DOHH2 (cell line): Measurements from ENCODE around the gene RIT2.

ENCODE experiments used
- H3F3A ChIP-seq: fragments of 200-600 bp; sonication (generic), shearing (Covaris generic); 2 replicates; pipeline ENCODE4 v1.6.0; 2016; ENCODE audit warnings: antibody characterized with exemption, mild to moderate bottlenecking; ENCODE audit not compliant: control insufficient read depth, insufficient read depth
- H3K27ac ChIP-seq: fragments of 200-600 bp; sonication (generic); 2 replicates; pipeline ENCODE4 v1.5.1; 2014; ENCODE audit warnings: low read depth, mild to moderate bottlenecking, low read length, moderate library complexity
- H3K27me3 ChIP-seq: fragments of 200-600 bp; sonication (generic); 2 replicates; pipeline ENCODE4 v1.6.1; 2014; ENCODE audit warnings: mild to moderate bottlenecking, low read length, mixed read lengths; ENCODE audit not compliant: control insufficient read depth
- H3K36me3 ChIP-seq: fragments of 200-600 bp; sonication (generic); 2 replicates; pipeline ENCODE4 v1.6.1; 2014; ENCODE audit warnings: mild to moderate bottlenecking, low read length, moderate library complexity, mixed read lengths; ENCODE audit not compliant: control insufficient read depth
- H3K4me1 ChIP-seq: fragments of 200-600 bp; sonication (generic); 2 replicates; pipeline ENCODE4 v1.6.1; 2014; ENCODE audit warnings: mild to moderate bottlenecking, low read length, mixed read lengths; ENCODE audit not compliant: control insufficient read depth
- H3K4me2 ChIP-seq: fragments of 200-600 bp; sonication (generic); 2 replicates; pipeline ENCODE4 v1.6.0; 2014; ENCODE audit warnings: mild to moderate bottlenecking, low read length, moderate library complexity
- H3K4me3 ChIP-seq: fragments of 200-600 bp; sonication (generic); 2 replicates; pipeline ENCODE4 v1.5.1; 2014; ENCODE audit warnings: mild to moderate bottlenecking, low read length, mixed read lengths
- H3K79me2 ChIP-seq: fragments of 200-600 bp; sonication (generic); 2 replicates; pipeline ENCODE4 v1.6.1; 2014; ENCODE audit warnings: mild to moderate bottlenecking, low read length, mixed read lengths; ENCODE audit not compliant: control insufficient read depth
- H3K9me2 ChIP-seq: fragments of 200-600 bp; sonication (generic); replicated peaks from 2 replicates; pipeline ENCODE4 v1.6.1; 2014; ENCODE audit warnings: mild to moderate bottlenecking, low read length, mixed read lengths; ENCODE audit not compliant: control insufficient read depth
- H3K9me3 ChIP-seq: fragments of 200-600 bp; sonication (generic); 2 replicates; pipeline ENCODE4 v1.6.1; 2014; ENCODE audit warnings: antibody characterized with exemption, low read length, mixed read lengths; ENCODE audit not compliant: control insufficient read depth, insufficient read depth
- H4K20me1 ChIP-seq: fragments of 200-600 bp; sonication (generic); 2 replicates; pipeline ENCODE4 v1.6.0; 2014; ENCODE audit warnings: low read depth, mild to moderate bottlenecking, antibody characterized with exemption, low read length, moderate library complexity; ENCODE audit not compliant: control insufficient read depth, insufficient read depth
- CTCF ChIP-seq: fragments of 200-600 bp; sonication (generic); IDR thresholded peaks from one replicate; pipeline ENCODE4 v1.5.1; 2014; ENCODE audit warnings: antibody characterized with exemption, mild to moderate bottlenecking, low read depth, low read length; ENCODE audit not compliant: poor library complexity, severe bottlenecking
- EZH2phosphoT487 ChIP-seq: fragments of 200-600 bp; sonication (generic); IDR thresholded peaks from 2 replicates; pipeline ENCODE4 v1.6.1; 2017; ENCODE audit warnings: borderline replicate concordance, mild to moderate bottlenecking, antibody characterized with exemption, low read length, moderate library complexity, mixed read lengths

RIT2 gene

GRCh38 chr18:42921226-42921737, 194.2 kb downstream of the RIT2 start:
- Histone ChIP-seq H3K4me2 (no peak overlapping the region), H3K27me3 (no peaks in the 10 kb centered on the region), H3K36me3 (no peaks in the 10 kb centered on the region), H4K20me1 (no peaks in the 10 kb centered on the region), H3K79me2 (no peaks in the 10 kb centered on the region), H3K27ac (no peak overlapping the region), H3K4me1 (no peaks in the 10 kb centered on the region), H3F3A (no peaks in the 10 kb centered on the region), H3K4me3 (no peak overlapping the region), H3K9me2 (no peaks in the 10 kb centered on the region), H3K9me3 (no peaks in the 10 kb centered on the region)
- TF ChIP-seq EZH2phosphoT487 (no peak), CTCF (no peak)

GRCh38 chr18:42920621-42921020, 194.9 kb downstream of the RIT2 start:
- no peaks in the 10 kb centered on the region for H3K9me3 ChIP-seq
- H3K4me1 ChIP-seq, result no peaks in the 10 kb centered on the region
- no peak overlapping the region for H3K4me3 ChIP-seq
- H3K36me3 ChIP-seq, result no peaks in the 10 kb centered on the region
- no peaks in the 10 kb centered on the region for H3F3A ChIP-seq
- H3K79me2 ChIP-seq, result no peaks in the 10 kb centered on the region
- no peaks in the 10 kb centered on the region for H4K20me1 ChIP-seq
- no peak overlapping the region for H3K4me2 ChIP-seq
- TF ChIP-seq CTCF, result no peak
- TF ChIP-seq EZH2phosphoT487, result no peak
- H3K27me3 ChIP-seq, result no peaks in the 10 kb centered on the region
- no peaks in the 10 kb centered on the region for H3K9me2 ChIP-seq
- H3K27ac ChIP-seq, result no peak overlapping the region

GRCh38 chr18:42915299-42915698, 200.2 kb downstream of the RIT2 start:
- no peaks in the 10 kb centered on the region for H3K27me3 ChIP-seq
- no peaks in the 10 kb centered on the region for H3K9me2 ChIP-seq
- no peak overlapping the region for H3K4me2 ChIP-seq
- H3K4me3 ChIP-seq, result no peak overlapping the region
- no peaks in the 10 kb centered on the region for H3K79me2 ChIP-seq
- no peaks in the 10 kb centered on the region for H4K20me1 ChIP-seq
- TF ChIP-seq CTCF (no peak), EZH2phosphoT487 (no peak)
- H3F3A ChIP-seq, result no peaks in the 10 kb centered on the region
- no peaks in the 10 kb centered on the region for H3K4me1 ChIP-seq
- H3K36me3 ChIP-seq, result no peaks in the 10 kb centered on the region
- H3K27ac ChIP-seq, result no peak overlapping the region
- no peaks in the 10 kb centered on the region for H3K9me3 ChIP-seq

GRCh38 chr18:42914476-42914875, 201.0 kb downstream of the RIT2 start:
- H3K4me3 ChIP-seq, result no peak overlapping the region
- no peaks in the 10 kb centered on the region for H3K79me2 ChIP-seq
- no peaks in the 10 kb centered on the region for H3F3A ChIP-seq
- H3K27me3 ChIP-seq, result no peaks in the 10 kb centered on the region
- no peaks in the 10 kb centered on the region for H3K36me3 ChIP-seq
- no peaks in the 10 kb centered on the region for H3K9me2 ChIP-seq
- H3K9me3 ChIP-seq, result no peaks in the 10 kb centered on the region
- H3K27ac ChIP-seq, result no peak overlapping the region
- H3K4me2 ChIP-seq, result no peak overlapping the region
- H4K20me1 ChIP-seq, result no peaks in the 10 kb centered on the region
- TF ChIP-seq CTCF, result no peak
- TF ChIP-seq EZH2phosphoT487, result no peak
- H3K4me1 ChIP-seq, result no peaks in the 10 kb centered on the region
